ENCODE results near the gene PBX3.

- TF ChIP-seq CHD2 (IDR thresholded peaks at IDR 0.05; ENCODE audit: low read depth, low read length) (no peak), THAP7 (CRISPR knock-in tag; IDR thresholded peaks at IDR 0.05) (no peak), HDAC6 (IDR thresholded peaks at IDR 0.05; ENCODE audit: low read depth, low read length) (no peak), PHF20 (IDR thresholded peaks at IDR 0.05; ENCODE audit: partially characterized antibody) (no peak), CTCF (IDR thresholded peaks at IDR 0.05 in 2 of 3, conservative IDR thresholded peaks at IDR 0.05 in 1 of 3; ENCODE audit: insufficient read depth in 2 of 3, low read depth in 1 of 3, low read length in 3 of 3) (no peak), FOXJ3 (CRISPR knock-in tag; IDR thresholded peaks at IDR 0.05) (no peak), MYC (IDR thresholded peaks at IDR 0.05; ENCODE audit: low read depth, low read length) (no peak), MYC (CRISPR knock-in tag; IDR thresholded peaks at IDR 0.05; ENCODE audit: borderline replicate concordance, low read depth) (no peak), MXI1 (IDR thresholded peaks at IDR 0.05; ENCODE audit: low read depth, low read length) (no peak), ZBTB26 (CRISPR knock-in tag; IDR thresholded peaks at IDR 0.05) (no peak), ZNF384 (IDR thresholded peaks at IDR 0.05; ENCODE audit: low read depth, low read length) (no peak), NR1H2 (CRISPR knock-in tag; IDR thresholded peaks at IDR 0.05) (no peak), TRIM25 (IDR thresholded peaks at IDR 0.05; ENCODE audit: borderline replicate concordance) (no peak), POLR2A (conservative IDR thresholded peaks at IDR 0.05) (no peak)
These were observed 268.3 kb downstream of the PBX3 start for GRCh38 chr9:126015424-126015823.
